H7 (cell line): ENCODE data around the gene HADHB. TPM values are rescaled to one million over a fixed set of nuclear protein-coding genes. Genes with fewer than 3 reads are reported as not detected.
A peak's percentile ranks its signal among the peaks of the same experiment; 100 is the strongest.

Experiments used
- DNase-seq: peaks from one replicate; pipeline ENCODE4 v3.0.0; 2012
- H3K27me3 ChIP-seq: 2 replicates; pipeline ENCODE4 v1.6.0; 2011; ENCODE audit warnings: mild to moderate bottlenecking, low read length; ENCODE audit not compliant: control insufficient read depth, insufficient read depth
- H3K36me3 ChIP-seq: replicated peaks from 2 replicates; pipeline ENCODE4 v1.5.1; 2011; ENCODE audit warnings: low read length; ENCODE audit not compliant: control insufficient read depth, insufficient read depth
- H3K4me3 ChIP-seq: 2 replicates; pipeline ENCODE4 v1.5.1; 2011; ENCODE audit warnings: low read depth, mild to moderate bottlenecking, control low read depth, low read length, moderate library complexity; ENCODE audit not compliant: insufficient read depth
- total RNA-seq: library from RNA; depleted of rRNA; stranded (reverse); fragments of >200 nt; shearing (Covaris generic); gene quantifications from 2 replicates; pipeline ENCODE4 v1.2.3, GENCODE V29; 2014; rRNA removed

HADHB gene
- total RNA-seq: 78.7 and 88.7 TPM in 2 replicates

DNA sequence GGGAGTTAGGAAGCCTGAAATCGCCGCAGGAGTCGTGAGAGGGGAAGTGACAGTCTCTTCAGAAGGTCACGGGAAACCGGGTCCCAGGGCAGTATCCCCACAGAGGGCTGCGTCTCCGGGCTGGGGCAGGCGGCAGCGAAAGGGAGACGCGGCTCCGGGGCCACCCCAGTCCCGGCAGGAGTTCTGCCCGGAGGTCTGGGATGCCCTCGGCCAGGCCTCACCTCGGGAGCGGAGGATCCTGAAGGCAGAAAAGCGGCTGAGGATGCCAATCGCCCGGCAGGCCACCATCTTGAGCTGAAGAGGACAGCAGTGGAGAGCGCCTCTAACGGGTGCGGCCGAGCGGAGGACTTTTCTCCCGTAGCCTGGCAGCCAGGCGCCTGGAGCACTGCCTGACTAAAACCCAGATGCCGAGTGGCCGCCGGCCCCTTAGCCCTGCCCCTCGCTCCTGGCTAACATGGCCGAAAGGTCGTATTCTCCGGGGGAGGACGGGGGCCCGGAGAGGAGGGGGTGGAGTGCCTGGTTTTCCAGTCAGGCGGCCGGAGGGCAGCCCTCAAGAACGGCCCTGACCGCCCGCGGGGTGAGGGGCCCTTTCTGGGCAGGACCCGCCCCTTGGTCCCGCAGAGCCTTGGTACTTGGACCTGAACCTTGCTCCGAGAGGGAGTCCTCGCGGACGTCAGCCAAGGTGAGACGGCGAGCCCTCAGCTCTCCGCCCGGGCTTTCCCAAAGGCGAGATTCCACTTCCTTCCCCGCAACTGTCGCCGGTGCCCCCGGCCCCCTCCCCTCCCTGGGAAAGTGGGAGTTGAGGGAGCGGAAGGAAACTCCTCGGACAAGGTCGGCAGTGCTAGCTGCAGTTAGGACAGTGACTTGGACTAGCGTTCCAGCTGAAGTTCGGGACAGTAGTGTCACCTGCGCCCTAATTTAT lies at the start of gene HADHB, which contains the start of gene HADHA:
TSS of gene HADHB (plus strand) at position 631 of the 922 bp plus-strand sequence. CDS start 9,316 bp downstream, outside the sequence.
TSS of gene HADHA (minus strand) at position 324 of the 922 bp plus-strand sequence. CDS start at position 288, 36 bp downstream.
- Histone ChIP-seq H3K27me3 (no peaks in the 10 kb centered on the region), H3K36me3 (no peaks in the 10 kb centered on the region)
- peak; percentile 95 for DNase-seq

DNA sequence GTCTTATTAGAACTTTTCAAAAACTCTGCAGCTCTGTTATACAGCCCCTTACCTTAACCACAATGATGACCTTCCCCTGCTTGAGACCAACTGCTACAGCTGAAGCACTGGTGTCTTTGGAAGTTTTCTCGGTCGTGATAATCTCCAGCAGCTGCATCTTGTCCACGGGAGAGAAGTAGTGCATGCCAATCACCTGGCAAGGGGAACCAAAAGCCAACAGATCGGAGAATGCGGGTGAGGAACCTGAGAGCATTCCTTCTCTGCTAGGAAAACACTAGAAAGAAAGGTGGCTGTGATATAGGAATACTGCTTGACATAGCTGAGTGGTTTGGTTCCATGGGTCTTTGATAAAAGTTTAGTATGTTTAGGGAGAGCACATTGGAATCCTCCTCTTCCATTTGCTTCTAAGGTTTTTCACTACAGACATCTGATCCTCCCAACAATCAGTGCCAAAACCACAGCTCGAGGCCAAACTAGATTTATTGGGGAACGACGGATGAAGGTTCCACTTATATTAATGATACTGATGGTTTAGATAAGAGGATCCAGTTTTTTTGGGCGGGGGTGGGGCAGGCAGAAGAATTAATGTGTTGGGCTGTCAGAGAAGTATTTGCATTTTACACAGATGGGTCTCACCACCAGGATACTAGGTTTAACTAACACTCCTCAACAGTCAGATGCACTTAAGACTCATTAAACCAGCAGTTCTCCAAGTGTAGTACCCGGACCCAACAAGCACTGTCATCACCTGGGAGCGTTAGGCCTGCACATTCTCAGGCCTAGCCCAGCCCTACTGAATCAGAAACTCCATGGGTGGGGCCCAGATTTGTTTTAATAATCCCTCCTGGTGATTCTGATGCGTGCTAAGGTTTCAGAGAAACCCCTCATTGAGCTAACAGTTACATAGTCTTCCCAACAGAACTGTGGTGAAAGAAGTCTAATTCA lies 49.4 kb upstream of the HADHB start:
- DNase-seq: no peak
- Histone ChIP-seq H3K27me3 (no peaks in the 10 kb centered on the region), H3K4me3 (no peak overlapping the region), H3K36me3 (peaks cover 46% of the 10 kb centered on the region)

More for the DNA sequence above, at the start of gene HADHB, which contains the start of gene HADHA:
- H3K4me3 ChIP-seq: peak within 1 kb of the TSS; percentile 91

DNA sequence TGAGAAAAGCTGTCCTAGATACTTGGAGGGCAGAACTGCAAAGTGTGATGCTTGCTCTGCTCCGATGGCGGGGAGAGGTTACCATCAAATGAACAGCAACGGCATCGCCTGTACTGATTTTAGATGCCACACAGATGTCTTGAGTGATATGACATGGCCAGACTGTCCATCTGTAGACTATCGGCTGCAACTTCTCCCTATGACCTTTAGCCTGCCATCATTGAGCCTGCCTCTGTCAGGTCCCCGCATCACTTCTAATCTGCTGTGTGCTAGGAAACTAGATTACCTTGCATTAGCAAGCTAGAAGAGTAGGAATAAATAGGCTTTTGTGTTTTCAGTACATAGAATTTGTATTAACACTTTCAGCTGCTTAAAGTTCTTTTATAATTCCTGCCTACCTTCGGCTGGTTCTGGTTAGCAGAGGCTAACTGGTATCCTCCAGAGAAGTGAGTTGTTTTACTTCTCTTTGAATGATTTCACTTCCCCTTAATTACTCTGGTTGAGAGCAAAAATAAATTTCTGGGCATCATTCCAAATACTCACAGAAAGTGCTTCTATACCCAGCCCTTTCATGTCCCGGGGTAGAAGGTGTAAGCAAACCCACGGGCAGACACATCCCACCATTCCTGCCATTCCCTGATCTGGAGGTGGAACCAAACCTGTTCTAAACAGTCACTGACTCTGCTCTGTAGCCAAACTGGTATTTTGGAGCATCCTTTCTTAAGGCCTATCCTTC lies 47.9 kb upstream of the HADHB start:
- no peaks in the 10 kb centered on the region for H3K27me3 ChIP-seq
- H3K4me3 ChIP-seq: no peak overlapping the region
- DNase-seq: no peak
- peaks cover 42% of the 10 kb centered on the region for H3K36me3 ChIP-seq

DNA sequence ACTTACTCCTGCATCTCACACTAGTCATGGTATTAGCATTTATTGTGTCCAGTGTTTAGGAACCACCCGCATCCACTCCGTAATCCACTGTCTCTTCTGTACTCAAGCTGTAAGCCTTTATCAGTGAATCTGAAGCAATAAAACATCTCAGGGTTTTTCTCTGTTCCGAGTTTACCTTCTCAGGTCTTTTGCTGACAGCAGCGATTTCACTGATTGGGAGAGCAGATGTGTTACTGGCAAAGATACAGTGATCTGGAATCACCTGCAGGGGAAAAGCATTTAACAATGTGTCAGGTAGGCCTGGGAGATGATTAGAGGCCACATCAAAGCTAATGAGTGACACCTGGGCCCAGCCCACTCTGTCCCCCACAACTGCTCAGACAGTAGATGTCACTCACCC lies 47.2 kb upstream of the HADHB start:
- peaks cover 42% of the 10 kb centered on the region for H3K36me3 ChIP-seq
- H3K27me3 ChIP-seq: no peaks in the 10 kb centered on the region
- H3K4me3 ChIP-seq: no peak overlapping the region
- DNase-seq: no peak

DNA sequence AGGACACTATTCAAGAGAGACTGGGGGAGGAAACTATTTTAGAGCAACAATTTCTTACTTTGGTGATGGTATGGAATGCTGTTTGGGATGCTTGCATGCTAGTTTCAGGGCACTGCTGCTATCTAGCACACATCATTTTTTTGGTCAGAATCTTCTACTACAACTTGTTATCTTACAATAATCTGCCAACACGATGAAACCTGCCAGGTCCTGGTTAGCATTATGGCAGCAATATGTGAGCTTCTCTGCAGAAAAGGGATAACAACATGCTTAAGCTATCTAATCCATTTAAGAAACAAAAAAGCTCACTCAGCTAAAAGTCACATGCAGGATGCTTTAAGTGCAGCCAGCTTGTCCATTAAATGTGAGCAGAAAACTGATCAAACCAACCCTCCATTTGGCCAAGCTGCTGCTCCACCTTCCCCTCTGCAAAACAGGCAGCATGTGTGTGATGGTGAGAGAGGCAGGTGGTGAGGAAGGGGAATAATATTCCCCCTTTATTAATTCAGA lies 41.7 kb upstream of the HADHB start:
- Histone ChIP-seq H3K4me3 (no peak overlapping the region), H3K27me3 (no peaks in the 10 kb centered on the region), H3K36me3 (peaks cover 13% of the 10 kb centered on the region)
- no peak for DNase-seq

DNA sequence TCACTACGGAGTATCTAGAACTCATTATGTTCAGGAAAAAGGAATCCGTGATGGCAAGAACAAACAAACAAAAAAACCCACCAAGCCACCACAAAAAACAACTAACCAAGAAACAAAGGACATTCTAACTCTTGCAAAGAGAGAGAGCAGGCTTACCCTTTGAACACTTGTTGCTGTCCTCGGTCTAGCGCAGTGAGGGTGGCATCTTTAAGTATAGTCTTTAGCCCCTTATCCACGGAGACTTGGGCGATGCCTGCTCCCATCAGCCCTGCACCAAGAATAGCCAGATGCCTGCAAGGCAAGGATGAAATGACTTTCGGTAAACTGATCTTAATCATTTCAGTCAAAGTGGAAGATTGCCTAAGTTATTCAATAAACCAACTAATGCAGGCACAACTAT lies 40.8 kb upstream of the HADHB start:
- Histone ChIP-seq H3K36me3 (peaks cover 13% of the 10 kb centered on the region), H3K27me3 (no peaks in the 10 kb centered on the region), H3K4me3 (no peak overlapping the region)
- DNase-seq: no peak

DNA sequence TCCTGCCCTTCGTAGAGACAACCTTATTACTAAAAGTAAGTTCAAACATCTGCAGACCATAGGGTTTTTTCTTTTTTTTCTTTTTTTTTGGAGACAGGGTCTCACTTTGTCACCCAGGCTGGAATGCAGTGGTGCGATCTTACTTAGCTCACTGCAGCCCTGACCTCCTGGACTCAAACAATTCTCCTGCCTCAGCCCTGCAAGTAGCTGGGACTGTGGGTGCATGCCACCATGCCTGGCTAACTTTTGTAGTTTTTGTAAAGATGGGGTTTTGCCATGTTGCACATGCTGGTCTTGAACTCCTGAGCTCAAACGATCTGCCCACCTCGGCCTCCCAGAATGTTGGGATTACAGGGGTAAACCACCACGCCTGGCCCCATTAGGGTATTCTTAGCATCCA lies 32.7 kb upstream of the HADHB start:
- H3K36me3 ChIP-seq: peaks cover 17% of the 10 kb centered on the region
- DNase-seq: no peak
- H3K27me3 ChIP-seq: no peaks in the 10 kb centered on the region
- H3K4me3 ChIP-seq: no peak overlapping the region

DNA sequence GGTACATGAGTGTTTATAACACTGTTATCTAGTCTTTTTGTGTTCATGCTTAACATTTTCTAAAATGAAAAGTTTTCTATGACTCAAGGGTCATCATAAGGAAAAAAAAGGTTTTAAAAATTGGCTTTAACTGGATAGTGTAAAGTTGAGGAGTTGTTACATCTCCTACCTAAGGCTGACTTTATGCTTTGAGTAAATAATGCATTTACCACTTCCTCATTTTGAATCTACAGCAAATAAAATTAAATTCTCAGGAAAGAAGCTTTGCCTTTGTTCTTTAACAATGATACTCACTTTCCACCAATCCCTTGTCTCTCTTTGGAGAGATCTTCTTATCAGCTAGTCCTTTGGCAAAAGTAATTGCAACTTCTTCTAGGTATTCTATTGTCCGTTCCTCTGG lies 30.0 kb upstream of the HADHB start:
- Histone ChIP-seq H3K36me3 (peaks cover 12% of the 10 kb centered on the region), H3K4me3 (no peak overlapping the region), H3K27me3 (no peaks in the 10 kb centered on the region)
- DNase-seq: no peak

DNA sequence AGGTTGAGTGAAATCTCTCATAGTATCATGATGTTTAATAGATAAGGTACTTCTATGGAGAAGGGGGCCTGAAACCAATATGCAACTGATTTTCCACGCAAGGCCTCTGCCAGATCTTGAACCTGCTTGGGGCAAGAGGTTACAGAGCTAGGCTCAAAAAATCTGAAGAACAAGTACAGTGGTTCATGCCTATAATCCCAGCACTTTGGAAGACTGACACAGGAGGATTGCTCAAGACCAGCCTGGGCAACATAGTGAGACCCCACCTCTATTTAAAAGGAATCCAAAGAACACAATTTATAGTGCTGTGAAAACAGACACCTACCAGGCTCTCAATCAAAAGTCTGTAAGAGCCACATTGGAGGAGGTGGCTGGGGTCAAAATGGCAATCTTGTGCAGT lies 28.9 kb upstream of the HADHB start:
- no peak for DNase-seq
- Histone ChIP-seq H3K36me3 (peaks cover 8% of the 10 kb centered on the region), H3K27me3 (no peaks in the 10 kb centered on the region), H3K4me3 (no peak overlapping the region)

DNA sequence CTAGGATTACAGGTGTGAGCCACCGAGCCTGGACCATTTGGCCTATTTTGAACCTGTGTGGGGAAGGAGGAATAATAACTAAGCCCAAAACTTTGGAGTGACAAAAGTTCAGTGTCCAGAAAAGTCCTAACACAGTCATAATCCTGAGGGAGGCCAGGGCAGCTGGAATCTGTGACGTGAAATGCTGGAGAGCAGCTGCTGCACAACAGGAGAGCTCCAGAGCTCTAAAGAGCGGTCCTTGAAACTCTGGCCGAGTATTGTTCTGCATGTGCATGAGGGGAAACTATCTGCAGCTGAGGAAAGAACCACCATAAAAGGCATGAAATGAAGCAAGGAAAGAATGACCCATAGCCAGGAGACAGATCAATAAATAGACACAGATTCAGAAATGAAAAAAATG lies 28.2 kb upstream of the HADHB start:
- peaks cover 9% of the 10 kb centered on the region for H3K36me3 ChIP-seq
- H3K27me3 ChIP-seq: no peaks in the 10 kb centered on the region
- no peak overlapping the region for H3K4me3 ChIP-seq
- no peak for DNase-seq

DNA sequence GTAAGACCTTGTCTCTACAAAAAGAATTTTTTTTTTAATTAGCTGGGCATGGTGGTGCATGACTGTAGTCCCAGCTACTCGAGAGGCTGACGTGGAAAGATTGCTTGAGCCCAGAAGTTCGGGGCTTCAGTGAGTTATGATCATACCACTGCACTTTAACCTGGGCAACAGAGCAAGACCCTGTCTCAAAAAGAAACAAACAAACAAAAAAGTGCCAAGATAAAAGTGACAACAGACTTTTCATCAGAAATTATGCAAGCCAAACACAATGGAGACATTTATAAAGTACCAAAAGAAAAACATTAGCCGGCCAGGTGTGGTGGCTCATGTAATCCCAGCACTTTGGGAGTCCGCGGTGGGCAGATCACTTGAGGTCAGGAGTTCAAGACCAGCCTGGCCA lies 27.0 kb upstream of the HADHB start:
- H3K36me3 ChIP-seq: peaks cover 6% of the 10 kb centered on the region
- H3K27me3 ChIP-seq: no peaks in the 10 kb centered on the region
- no peak overlapping the region for H3K4me3 ChIP-seq
- DNase-seq: no peak

DNA sequence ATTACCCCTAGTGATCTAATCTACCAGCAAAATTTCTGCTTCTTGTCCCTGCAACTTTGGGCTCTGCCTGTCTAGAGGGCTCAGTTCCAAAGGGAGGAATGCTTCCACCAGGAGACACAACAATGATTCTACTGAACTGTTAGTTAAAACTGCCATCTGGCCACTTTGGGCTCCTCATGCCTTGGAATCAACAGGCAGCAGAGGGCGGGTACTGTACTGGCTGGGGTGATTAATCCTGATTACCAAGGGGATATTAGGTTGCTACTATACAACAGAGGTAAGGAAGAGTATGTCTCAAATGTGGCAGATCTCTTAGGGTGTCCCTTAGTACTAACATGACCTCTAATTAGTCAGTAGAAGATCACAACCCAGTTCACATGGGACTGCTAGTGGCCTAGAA lies 21.7 kb upstream of the HADHB start:
- DNase-seq: no peak
- peaks cover 5% of the 10 kb centered on the region for H3K36me3 ChIP-seq
- H3K27me3 ChIP-seq: no peaks in the 10 kb centered on the region
- H3K4me3 ChIP-seq: no peak overlapping the region

DNA sequence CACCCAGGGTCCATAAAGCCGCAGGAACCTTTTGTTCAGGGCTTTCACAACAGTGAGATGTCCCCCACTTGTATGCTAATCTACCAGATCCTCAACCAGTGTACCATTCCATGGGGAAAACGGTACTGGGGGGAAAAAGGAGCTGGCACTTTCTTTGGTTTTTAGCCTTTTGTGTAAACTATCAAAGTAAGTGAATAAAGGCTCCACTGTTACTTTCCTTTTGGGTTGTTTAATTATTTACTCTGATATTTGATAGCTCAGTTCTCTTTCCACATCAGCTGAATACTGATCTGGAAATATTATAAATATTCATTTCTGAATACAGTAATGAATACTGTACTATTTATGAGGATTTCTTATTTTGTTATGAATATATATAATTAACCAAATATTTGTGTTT lies 20.6 kb upstream of the HADHB start:
- DNase-seq: no peak
- H3K4me3 ChIP-seq: no peak overlapping the region
- no peaks in the 10 kb centered on the region for H3K27me3 ChIP-seq
- peaks cover 7% of the 10 kb centered on the region for H3K36me3 ChIP-seq

DNA sequence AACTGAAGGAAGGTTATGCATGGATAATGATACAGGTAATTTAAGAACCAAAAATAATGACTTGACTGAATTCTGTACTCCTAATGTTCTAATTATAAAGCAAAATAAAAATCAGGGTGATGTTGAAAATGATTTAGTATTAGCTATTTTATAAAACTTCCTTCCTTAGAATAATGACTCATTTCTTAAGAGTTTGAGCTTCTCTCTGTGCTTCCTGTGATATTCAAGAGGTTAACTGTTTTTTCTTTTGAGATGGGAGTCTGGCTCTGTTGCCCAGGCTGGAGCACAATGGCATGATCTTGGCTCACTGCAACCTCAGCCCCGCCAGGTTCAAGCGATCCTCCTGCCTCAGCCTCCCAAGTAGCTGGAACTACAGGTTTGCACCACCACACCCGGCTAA lies 15.1 kb upstream of the HADHB start:
- no peaks in the 10 kb centered on the region for H3K27me3 ChIP-seq
- H3K4me3 ChIP-seq: no peak overlapping the region
- H3K36me3 ChIP-seq: peaks cover 25% of the 10 kb centered on the region
- no peak for DNase-seq
